ENCODE results near the gene SPTLC3. TPM values are rescaled to one million over a fixed set of nuclear protein-coding genes. Genes with fewer than 3 reads are reported as not detected.

SPTLC3 gene
- total and polyA plus RNA-seq, 2 experiments from 2014 or later, result 0.52 to 0.66 TPM

DNA sequence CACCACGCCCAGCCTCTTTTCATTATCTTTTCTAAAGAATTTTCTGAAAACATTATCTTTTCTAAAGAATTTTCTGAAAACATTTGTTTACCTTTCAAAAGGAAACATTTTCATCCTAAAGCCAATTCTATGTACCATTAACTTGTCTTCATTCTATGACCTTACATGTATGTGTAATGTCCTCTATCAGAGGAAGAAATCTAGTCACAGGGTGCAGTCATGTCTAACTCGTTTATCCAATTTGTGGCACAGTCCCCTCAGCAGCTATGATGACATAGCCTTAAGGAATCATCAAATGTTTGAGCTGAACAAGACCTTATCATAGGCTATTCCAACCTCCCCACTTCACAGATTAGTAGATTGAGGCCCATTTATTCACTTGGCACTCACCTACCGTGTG is 21.5 kb upstream of the SPTLC3 start:
- H3K9me3 Mint-ChIP-seq, result no peaks in the 10 kb centered on the region
- DNase-seq (ENCODE audit: low spot score) (no peak), ATAC-seq (no peak)
- no peaks in the 10 kb centered on the region for H3K36me3 Mint-ChIP-seq (ENCODE audit: low read depth)
- H4K20me1 ChIP-seq (replicated peaks; ENCODE audit: insufficient read depth), result no peaks in the 10 kb centered on the region
- H3K4me3 ChIP-seq, result no peak overlapping the region
- peaks cover 5% of the 10 kb centered on the region for H3K4me1 Mint-ChIP-seq
- H3F3A ChIP-seq (replicated peaks; ENCODE audit: low read depth), result no peaks in the 10 kb centered on the region
- H3K4me2 ChIP-seq, result no peak overlapping the region
- H3K27ac Mint-ChIP-seq, result no peak overlapping the region
- H3K4me1 ChIP-seq (ENCODE audit: insufficient read depth), result peaks cover 9% of the 10 kb centered on the region; the same call in 1 of the 2 replicates
- H2AFZ ChIP-seq, result no peak overlapping the region
- H3K4me3 Mint-ChIP-seq, result no peak overlapping the region
- peaks cover 2% of the 10 kb centered on the region for H3K27me3 Mint-ChIP-seq (ENCODE audit: insufficient read depth, low read depth, poor library complexity)
- no peaks in the 10 kb centered on the region for H3K36me3 ChIP-seq (ENCODE audit: insufficient read depth)
- H3K27ac ChIP-seq (ENCODE audit: low read depth), result no peak overlapping the region
- TF ChIP-seq CTCF (conservative IDR thresholded peaks at IDR 0.05; ENCODE audit: low read depth in 2 of 2) (no peak), ZNF114 (CRISPR knock-in tag; IDR thresholded peaks at IDR 0.05) (no peak), NANOG (IDR thresholded peaks at IDR 0.05; ENCODE audit: borderline replicate concordance) (no peak), ZNF462 (CRISPR knock-in tag; IDR thresholded peaks at IDR 0.05) (no peak), EZH2phosphoT487 (IDR thresholded peaks at IDR 0.05; ENCODE audit: unreplicated experiment) (no peak), STAT1 (IDR thresholded peaks at IDR 0.05; ENCODE audit: unreplicated experiment) (no peak)
- TF ChIP-seq, protein P1, sequence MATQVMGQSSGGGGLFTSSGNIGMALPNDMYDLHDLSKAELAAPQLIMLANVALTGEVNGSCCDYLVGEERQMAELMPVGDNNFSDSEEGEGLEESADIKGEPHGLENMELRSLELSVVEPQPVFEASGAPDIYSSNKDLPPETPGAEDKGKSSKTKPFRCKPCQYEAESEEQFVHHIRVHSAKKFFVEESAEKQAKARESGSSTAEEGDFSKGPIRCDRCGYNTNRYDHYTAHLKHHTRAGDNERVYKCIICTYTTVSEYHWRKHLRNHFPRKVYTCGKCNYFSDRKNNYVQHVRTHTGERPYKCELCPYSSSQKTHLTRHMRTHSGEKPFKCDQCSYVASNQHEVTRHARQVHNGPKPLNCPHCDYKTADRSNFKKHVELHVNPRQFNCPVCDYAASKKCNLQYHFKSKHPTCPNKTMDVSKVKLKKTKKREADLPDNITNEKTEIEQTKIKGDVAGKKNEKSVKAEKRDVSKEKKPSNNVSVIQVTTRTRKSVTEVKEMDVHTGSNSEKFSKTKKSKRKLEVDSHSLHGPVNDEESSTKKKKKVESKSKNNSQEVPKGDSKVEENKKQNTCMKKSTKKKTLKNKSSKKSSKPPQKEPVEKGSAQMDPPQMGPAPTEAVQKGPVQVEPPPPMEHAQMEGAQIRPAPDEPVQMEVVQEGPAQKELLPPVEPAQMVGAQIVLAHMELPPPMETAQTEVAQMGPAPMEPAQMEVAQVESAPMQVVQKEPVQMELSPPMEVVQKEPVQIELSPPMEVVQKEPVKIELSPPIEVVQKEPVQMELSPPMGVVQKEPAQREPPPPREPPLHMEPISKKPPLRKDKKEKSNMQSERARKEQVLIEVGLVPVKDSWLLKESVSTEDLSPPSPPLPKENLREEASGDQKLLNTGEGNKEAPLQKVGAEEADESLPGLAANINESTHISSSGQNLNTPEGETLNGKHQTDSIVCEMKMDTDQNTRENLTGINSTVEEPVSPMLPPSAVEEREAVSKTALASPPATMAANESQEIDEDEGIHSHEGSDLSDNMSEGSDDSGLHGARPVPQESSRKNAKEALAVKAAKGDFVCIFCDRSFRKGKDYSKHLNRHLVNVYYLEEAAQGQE (IDR thresholded peaks at IDR 0.05; ENCODE audit: unreplicated experiment), result no peak
- TF ChIP-seq, protein P2, sequence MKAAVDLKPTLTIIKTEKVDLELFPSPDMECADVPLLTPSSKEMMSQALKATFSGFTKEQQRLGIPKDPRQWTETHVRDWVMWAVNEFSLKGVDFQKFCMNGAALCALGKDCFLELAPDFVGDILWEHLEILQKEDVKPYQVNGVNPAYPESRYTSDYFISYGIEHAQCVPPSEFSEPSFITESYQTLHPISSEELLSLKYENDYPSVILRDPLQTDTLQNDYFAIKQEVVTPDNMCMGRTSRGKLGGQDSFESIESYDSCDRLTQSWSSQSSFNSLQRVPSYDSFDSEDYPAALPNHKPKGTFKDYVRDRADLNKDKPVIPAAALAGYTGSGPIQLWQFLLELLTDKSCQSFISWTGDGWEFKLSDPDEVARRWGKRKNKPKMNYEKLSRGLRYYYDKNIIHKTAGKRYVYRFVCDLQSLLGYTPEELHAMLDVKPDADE (IDR thresholded peaks at IDR 0.05), result no peak
- no peaks in the 10 kb centered on the region for H3K79me2 ChIP-seq (replicated peaks; ENCODE audit: insufficient read depth)
- H3K9me2 ChIP-seq (ENCODE audit: insufficient read depth), result peaks cover 9% of the 10 kb centered on the region
- H3K27me3 ChIP-seq (ENCODE audit: insufficient read depth), result no peaks in the 10 kb centered on the region
